NB4 (cell line): Measurements from ENCODE around the gene BAIAP3.

Experiments
- DNase-seq: peaks from one replicate; pipeline ENCODE4 v3.0.0; 2010; ENCODE audit warnings: low read depth
- H3K4me3 ChIP-seq: one replicate; pipeline ENCODE4 v1.5.1; 2011; ENCODE audit warnings: mild to moderate bottlenecking, low read depth, low read length, moderate library complexity
- MYC ChIP-seq: IDR thresholded peaks from 2 replicates; pipeline ENCODE4 v1.6.1; 2011; ENCODE audit warnings: low read depth, low read length
- POLR2A ChIP-seq: IDR thresholded peaks from 2 replicates; pipeline ENCODE4 v1.6.1; 2011; ENCODE audit warnings: mild to moderate bottlenecking; ENCODE audit not compliant: insufficient read length; ENCODE audit errors: extremely low read depth
- TF ChIP-seq, protein P1 (sequence below): IDR thresholded peaks from one replicate; pipeline ENCODE4 v1.5.1; 2012; ENCODE audit warnings: low read depth, low read length
- TF ChIP-seq, protein P2 (sequence below): IDR thresholded peaks from 2 replicates; pipeline ENCODE4 v1.6.1; 2011; ENCODE audit warnings: low read depth, low read length

BAIAP3 gene, protein sequence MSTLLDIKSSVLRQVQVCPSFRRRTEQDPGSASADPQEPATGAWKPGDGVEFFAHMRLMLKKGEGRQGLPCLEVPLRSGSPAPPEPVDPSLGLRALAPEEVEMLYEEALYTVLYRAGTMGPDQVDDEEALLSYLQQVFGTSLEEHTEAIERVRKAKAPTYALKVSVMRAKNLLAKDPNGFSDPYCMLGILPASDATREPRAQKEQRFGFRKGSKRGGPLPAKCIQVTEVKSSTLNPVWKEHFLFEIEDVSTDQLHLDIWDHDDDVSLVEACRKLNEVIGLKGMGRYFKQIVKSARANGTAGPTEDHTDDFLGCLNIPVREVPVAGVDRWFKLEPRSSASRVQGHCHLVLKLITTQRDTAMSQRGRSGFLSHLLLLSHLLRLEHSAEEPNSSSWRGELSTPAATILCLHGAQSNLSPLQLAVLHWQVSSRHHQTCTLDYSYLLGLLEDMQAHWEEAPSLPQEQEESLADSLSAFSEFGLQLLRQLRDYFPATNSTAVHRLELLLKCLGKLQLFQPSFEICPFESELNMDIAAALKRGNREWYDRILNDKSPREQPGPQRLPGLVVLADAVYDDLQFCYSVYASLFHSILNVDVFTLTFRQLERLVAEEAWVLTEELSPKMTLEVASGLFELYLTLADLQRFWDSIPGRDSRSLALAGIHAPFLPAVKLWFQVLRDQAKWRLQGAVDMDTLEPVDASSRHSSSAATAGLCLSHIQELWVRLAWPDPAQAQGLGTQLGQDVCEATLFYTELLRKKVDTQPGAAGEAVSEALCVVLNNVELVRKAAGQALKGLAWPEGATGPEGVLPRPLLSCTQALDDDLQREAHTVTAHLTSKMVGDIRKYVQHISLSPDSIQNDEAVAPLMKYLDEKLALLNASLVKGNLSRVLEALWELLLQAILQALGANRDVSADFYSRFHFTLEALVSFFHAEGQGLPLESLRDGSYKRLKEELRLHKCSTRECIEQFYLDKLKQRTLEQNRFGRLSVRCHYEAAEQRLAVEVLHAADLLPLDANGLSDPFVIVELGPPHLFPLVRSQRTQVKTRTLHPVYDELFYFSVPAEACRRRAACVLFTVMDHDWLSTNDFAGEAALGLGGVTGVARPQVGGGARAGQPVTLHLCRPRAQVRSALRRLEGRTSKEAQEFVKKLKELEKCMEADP

DNA sequence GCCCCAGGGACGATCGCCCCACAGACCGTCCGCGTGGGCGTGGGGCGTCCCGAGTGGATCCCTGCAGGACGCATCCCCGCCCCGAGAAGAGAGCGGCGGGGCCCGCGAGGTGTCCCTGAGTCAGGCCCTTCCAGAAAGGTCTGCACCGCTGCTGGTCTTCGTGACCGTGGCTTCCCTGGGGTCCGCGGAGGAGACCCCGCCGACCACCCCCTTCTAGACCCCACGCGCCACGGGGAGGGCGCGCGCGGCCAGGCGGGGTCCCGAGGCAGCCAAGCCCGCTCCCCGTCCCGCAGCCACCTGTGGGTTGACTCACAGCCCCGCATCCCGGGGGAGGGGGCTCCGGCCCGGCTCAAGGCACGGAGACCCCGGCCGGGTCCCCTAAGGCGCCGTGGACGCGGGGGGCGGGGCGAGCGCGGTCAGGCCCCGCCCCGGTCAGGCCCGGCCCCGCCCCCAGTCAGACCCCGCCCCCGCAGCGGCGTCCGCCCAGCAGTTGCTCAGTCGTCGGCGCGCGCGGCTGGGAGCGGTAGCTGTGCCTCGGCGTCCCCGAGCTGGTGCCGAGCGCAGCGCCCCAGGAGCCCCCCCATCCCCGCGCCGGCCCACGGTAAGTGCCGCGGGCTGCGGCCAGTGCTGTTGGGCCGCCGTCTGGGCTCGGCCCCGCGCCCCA is at the start of gene BAIAP3:
BAIAP3 (plus strand) TSS at position 497 of the 664 bp plus-strand sequence. CDS start 4,905 bp downstream, outside the sequence.
- no peak within 1 kb of the TSS for H3K4me3 ChIP-seq
- no peak for TF ChIP-seq MYC
- TF ChIP-seq, protein P1, sequence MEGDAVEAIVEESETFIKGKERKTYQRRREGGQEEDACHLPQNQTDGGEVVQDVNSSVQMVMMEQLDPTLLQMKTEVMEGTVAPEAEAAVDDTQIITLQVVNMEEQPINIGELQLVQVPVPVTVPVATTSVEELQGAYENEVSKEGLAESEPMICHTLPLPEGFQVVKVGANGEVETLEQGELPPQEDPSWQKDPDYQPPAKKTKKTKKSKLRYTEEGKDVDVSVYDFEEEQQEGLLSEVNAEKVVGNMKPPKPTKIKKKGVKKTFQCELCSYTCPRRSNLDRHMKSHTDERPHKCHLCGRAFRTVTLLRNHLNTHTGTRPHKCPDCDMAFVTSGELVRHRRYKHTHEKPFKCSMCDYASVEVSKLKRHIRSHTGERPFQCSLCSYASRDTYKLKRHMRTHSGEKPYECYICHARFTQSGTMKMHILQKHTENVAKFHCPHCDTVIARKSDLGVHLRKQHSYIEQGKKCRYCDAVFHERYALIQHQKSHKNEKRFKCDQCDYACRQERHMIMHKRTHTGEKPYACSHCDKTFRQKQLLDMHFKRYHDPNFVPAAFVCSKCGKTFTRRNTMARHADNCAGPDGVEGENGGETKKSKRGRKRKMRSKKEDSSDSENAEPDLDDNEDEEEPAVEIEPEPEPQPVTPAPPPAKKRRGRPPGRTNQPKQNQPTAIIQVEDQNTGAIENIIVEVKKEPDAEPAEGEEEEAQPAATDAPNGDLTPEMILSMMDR, result no peak
- TF ChIP-seq POLR2A, result no peak
- TF ChIP-seq, protein P2, sequence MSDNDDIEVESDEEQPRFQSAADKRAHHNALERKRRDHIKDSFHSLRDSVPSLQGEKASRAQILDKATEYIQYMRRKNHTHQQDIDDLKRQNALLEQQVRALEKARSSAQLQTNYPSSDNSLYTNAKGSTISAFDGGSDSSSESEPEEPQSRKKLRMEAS, result no peak
- DNase-seq, result no peak

DNA sequence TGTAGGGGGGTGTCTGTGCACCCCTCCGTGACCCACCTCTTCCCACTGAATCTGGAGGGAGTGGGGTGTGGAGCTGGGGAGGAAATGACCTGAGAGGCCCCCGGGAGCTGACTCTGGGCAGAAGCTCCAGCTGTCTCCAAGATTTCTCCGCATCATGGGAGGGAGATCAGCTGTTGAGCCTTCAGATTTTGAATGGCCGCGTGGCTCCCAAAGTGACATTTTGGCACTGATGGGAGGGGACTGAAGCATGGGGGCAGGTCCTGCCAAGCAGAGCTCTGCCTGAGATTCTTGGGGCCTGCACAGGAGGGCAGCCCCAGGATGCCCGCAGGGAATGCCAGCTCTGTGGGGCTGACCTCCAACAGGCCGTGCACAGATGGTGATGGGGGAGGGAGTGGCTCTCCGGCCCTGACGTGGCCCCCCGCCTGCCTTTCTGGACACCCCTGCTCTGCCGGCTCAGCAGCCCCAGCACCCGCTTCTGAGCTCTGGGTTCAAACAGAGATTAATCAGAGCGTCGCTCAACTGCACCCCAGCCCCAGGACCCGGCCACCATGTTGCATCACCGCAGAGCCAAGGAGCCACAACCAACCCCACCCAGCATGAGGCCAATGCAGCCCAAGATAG is 49.3 kb upstream of the BAIAP3 start:
- no peak for DNase-seq
- no peak overlapping the region for H3K4me3 ChIP-seq
- TF ChIP-seq POLR2A (no peak), MYC (no peak)
- TF ChIP-seq, protein P2, result no peak
- TF ChIP-seq, protein P1, result no peak

DNA sequence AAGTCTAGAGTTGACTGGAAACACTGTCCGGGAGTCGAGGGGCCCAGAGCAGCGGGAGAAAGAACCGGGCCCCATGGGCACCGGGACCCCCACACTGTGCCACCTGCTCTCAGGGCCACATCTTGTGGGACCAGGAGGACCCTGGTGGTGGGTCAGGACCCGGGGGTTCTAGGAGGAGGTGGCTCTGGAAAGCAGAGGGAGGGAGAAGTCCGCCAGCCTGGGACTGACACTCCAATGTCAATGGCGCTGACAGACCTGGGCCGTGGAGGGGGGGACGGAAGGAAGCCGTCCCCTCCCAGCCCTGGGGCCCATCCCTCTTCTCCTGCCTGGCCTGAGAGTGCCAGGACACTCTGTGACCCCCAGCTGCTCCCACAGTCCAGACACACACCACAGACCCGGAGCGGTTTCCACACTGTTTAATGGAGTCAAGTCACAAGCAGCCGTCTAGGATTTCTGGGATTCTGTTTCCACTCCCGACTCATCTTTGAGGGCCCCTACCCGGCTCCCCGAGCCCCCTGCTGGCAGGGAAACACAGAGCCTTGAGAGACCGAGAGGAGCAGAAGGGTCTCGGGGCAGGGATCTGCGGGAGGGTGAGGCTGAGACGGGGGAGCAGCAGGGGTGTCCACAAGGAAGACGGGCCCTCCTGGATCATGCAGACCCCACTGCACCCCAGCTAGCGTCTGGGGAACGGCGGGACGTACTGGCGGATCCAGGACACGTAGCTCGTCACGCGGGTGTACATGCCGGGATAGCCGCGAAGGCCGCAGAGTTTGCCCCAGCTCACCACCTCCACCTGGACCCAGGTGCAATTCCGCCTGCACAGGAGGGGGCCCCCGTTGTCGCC is 47.6 kb upstream of the BAIAP3 start:
- H3K4me3 ChIP-seq, result no peak overlapping the region
- no peak for DNase-seq
- TF ChIP-seq MYC (no peak), POLR2A (no peak)
- TF ChIP-seq, protein P1, result no peak
- TF ChIP-seq, protein P2, result no peak

DNA sequence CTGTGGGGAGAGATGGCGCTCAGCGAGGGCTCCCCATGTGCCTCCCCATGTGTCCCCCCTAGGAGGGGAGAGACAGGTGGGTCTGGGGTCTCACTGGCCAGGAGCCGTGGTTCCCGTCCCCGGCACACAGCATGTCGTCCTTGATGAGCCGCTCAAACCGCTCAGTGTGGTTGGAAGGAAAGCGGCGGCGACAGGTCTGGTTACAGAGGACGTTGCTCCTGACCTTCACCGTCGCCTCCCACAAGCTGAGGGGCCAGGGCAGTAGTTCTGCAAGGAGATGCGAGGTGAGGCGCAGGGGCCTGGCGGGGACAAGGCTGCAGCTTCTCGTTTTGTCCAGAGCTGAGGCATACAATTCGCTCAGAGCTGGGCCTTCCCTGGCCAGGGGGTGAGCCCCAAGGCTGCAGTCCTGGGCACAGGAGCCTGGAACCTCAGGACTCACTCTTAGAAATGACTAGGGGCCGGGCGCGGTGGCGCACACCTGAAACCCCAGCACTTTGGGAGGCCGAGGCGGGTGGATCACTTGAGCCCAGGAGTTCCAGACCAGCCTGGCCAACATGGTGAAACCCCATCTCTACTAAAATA is 46.8 kb upstream of the BAIAP3 start:
- no peak for TF ChIP-seq MYC
- TF ChIP-seq, protein P1, result no peak
- TF ChIP-seq, protein P2, result no peak
- TF ChIP-seq POLR2A, result no peak
- H3K4me3 ChIP-seq, result no peak overlapping the region
- no peak for DNase-seq
